GM18907 (cell line): ENCODE measurements around the gene INSRR.

Experiments used
- ATAC-seq: cut with Tn5 transposase; IDR thresholded peaks from one replicate; pipeline ENCODE4 v1.9.1; 2021; ENCODE audit warnings: mild to moderate bottlenecking, moderate library complexity; ENCODE audit not compliant: unreplicated experiment

Gene INSRR

GRCh38 chr1:156858959-156859522 lies at the start of gene INSRR:
INSRR (minus strand) TSS chr1:156859117; CDS start chr1:156858621, 496 bp downstream.
- no peak for ATAC-seq

- ATAC-seq: no peak
Observed at GRCh38 chr1:156908541-156908940, 49.6 kb upstream of the INSRR start.

- ATAC-seq: no peak
Observed at GRCh38 chr1:156906206-156906906, 47.4 kb upstream of the INSRR start.

- no peak for ATAC-seq
Observed at GRCh38 chr1:156905651-156906050, 46.7 kb upstream of the INSRR start.

GRCh38 chr1:156905176-156905575 lies 46.3 kb upstream of the INSRR start:
- ATAC-seq: no peak

GRCh38 chr1:156904187-156904959 lies 45.5 kb upstream of the INSRR start:
- no peak for ATAC-seq

GRCh38 chr1:156903328-156904091 lies 44.6 kb upstream of the INSRR start:
- ATAC-seq: no peak

- no peak for ATAC-seq
Observed at GRCh38 chr1:156901966-156902915, 43.3 kb upstream of the INSRR start.

- ATAC-seq: no peak
Observed at GRCh38 chr1:156901590-156901900, 42.6 kb upstream of the INSRR start.

GRCh38 chr1:156900896-156901589 lies 42.1 kb upstream of the INSRR start:
- no peak for ATAC-seq

GRCh38 chr1:156899956-156900718 lies 41.2 kb upstream of the INSRR start:
- ATAC-seq: no peak

- no peak for ATAC-seq
Observed at GRCh38 chr1:156898971-156899664, 40.2 kb upstream of the INSRR start.

GRCh38 chr1:156898161-156898566 lies 39.2 kb upstream of the INSRR start:
- ATAC-seq: no peak

GRCh38 chr1:156897078-156897825 lies 38.3 kb upstream of the INSRR start:
- ATAC-seq: no peak

GRCh38 chr1:156896490-156897033 lies 37.6 kb upstream of the INSRR start:
- ATAC-seq: no peak

GRCh38 chr1:156895927-156896326 lies 37.0 kb upstream of the INSRR start:
- ATAC-seq: no peak

- ATAC-seq: no peak
Observed at GRCh38 chr1:156895455-156895812, 36.5 kb upstream of the INSRR start.
